H9 (cell line): ENCODE results near the gene MAN1A1. TPM values are rescaled to one million over a fixed set of nuclear protein-coding genes. Genes with fewer than 3 reads are reported as not detected.

Experiments
- DNase-seq: peaks from one replicate; pipeline ENCODE4 v3.0.0-alpha.2; 2017
- H2AFZ ChIP-seq: one replicate; pipeline ENCODE4 v1.6.1; 2013; ENCODE audit warnings: mild to moderate bottlenecking, low read length, control low read depth, moderate library complexity
- H2AK5ac ChIP-seq: 2 replicates; pipeline ENCODE4 v1.6.1; 2013; ENCODE audit warnings: low read length, control low read depth, mixed read lengths; ENCODE audit not compliant: insufficient read length
- H2BK120ac ChIP-seq: one replicate; pipeline ENCODE4 v1.6.1; 2013; ENCODE audit warnings: low read depth, mild to moderate bottlenecking, low read length, control low read depth, inconsistent platforms; ENCODE audit not compliant: poor library complexity, severe bottlenecking
- H2BK12ac ChIP-seq: 2 replicates; pipeline ENCODE4 v1.6.1; 2013; ENCODE audit warnings: low read length, control low read depth, mixed read lengths, low read depth; ENCODE audit not compliant: insufficient read length
- H2BK15ac ChIP-seq: 2 replicates; pipeline ENCODE4 v1.6.1; 2013; ENCODE audit warnings: low read depth, low read length, control low read depth
- H2BK20ac ChIP-seq: one replicate; pipeline ENCODE4 v1.6.1; 2013; ENCODE audit warnings: low read depth, mild to moderate bottlenecking, low read length, control low read depth, inconsistent platforms; ENCODE audit not compliant: poor library complexity, severe bottlenecking
- H2BK5ac ChIP-seq: 2 replicates; pipeline ENCODE4 v1.6.1; 2013; ENCODE audit warnings: low read length, control low read depth, mixed read lengths; ENCODE audit not compliant: insufficient read length
- H3K14ac ChIP-seq: 2 replicates; pipeline ENCODE4 v1.6.1; 2013; ENCODE audit warnings: low read length, control low read depth; ENCODE audit not compliant: insufficient read depth
- H3K18ac ChIP-seq: 2 replicates; pipeline ENCODE4 v1.6.1; 2013; ENCODE audit warnings: low read depth, mild to moderate bottlenecking, mixed read lengths, low read length, control low read depth; ENCODE audit not compliant: insufficient read length
- H3K23ac ChIP-seq: 2 replicates; pipeline ENCODE4 v1.6.1; 2013; ENCODE audit warnings: low read length, control low read depth, mixed read lengths, low read depth; ENCODE audit not compliant: insufficient read length
- H3K23me2 ChIP-seq: 2 replicates; pipeline ENCODE4 v1.6.1; 2013; ENCODE audit warnings: low read depth, mild to moderate bottlenecking, mixed read lengths, low read length, control low read depth; ENCODE audit not compliant: insufficient read length, poor library complexity, severe bottlenecking
- H3K27ac ChIP-seq: 2 replicates; pipeline ENCODE4 v1.5.1; 2013; ENCODE audit warnings: low read length, control low read depth, mixed read lengths, low read depth; ENCODE audit not compliant: insufficient read length
- H3K27me3 ChIP-seq: 2 replicates; pipeline ENCODE4 v1.6.1; 2013; ENCODE audit warnings: low read length, control low read depth, inconsistent platforms; ENCODE audit not compliant: insufficient read depth
- H3K4ac ChIP-seq: 2 replicates; pipeline ENCODE4 v1.6.1; 2013; ENCODE audit warnings: low read depth, mild to moderate bottlenecking, control low read depth, inconsistent platforms, low read length, moderate library complexity
- H3K4me1 ChIP-seq: 2 replicates; pipeline ENCODE4 v1.6.1; 2013; ENCODE audit warnings: low read length, control low read depth, inconsistent platforms; ENCODE audit not compliant: insufficient read depth
- H3K4me2 ChIP-seq: 2 replicates; pipeline ENCODE4 v1.6.1; 2013; ENCODE audit warnings: low read length, control low read depth, mixed read lengths; ENCODE audit not compliant: insufficient read length, insufficient read depth
- H3K56ac ChIP-seq: 2 replicates; pipeline ENCODE4 v1.6.1; 2013; ENCODE audit warnings: low read depth, mild to moderate bottlenecking, mixed read lengths, low read length, control low read depth; ENCODE audit not compliant: insufficient read length
- H3K79me1 ChIP-seq: 2 replicates; pipeline ENCODE4 v1.6.1; 2013; ENCODE audit warnings: low read depth, mild to moderate bottlenecking, moderate library complexity, low read length, control low read depth, inconsistent platforms; ENCODE audit not compliant: insufficient read depth, poor library complexity, severe bottlenecking
- H3K79me2 ChIP-seq: 2 replicates; pipeline ENCODE4 v1.6.1; 2013; ENCODE audit warnings: low read length, control low read depth, inconsistent platforms; ENCODE audit not compliant: insufficient read depth
- H3K9ac ChIP-seq: 2 replicates; pipeline ENCODE4 v1.6.1; 2013; ENCODE audit warnings: low read length, control low read depth, mixed read lengths; ENCODE audit not compliant: insufficient read length; ENCODE audit errors: extremely low read depth
- H3K9me3 ChIP-seq: one replicate; pipeline ENCODE4 v1.6.1; 2013; ENCODE audit warnings: low read depth, low read length, inconsistent platforms; ENCODE audit not compliant: control insufficient read depth
- H3T11ph ChIP-seq: one replicate; pipeline ENCODE4 v1.6.1; 2013; ENCODE audit warnings: mild to moderate bottlenecking, low read length, control low read depth, inconsistent platforms
- H4K20me1 ChIP-seq: one replicate; pipeline ENCODE4 v1.6.1; 2013; ENCODE audit not compliant: control insufficient read depth, insufficient read length, insufficient read depth
- H4K5ac ChIP-seq: 2 replicates; pipeline ENCODE4 v1.6.1; 2013; ENCODE audit warnings: low read depth, mild to moderate bottlenecking, mixed read lengths, low read length, control low read depth; ENCODE audit not compliant: insufficient read length
- H4K8ac ChIP-seq: replicated peaks from 2 replicates; pipeline ENCODE4 v1.6.1; 2013; ENCODE audit warnings: low read length, control low read depth, mixed read lengths, low read depth; ENCODE audit not compliant: insufficient read length
- H4K91ac ChIP-seq: 2 replicates; pipeline ENCODE4 v1.6.1; 2013; ENCODE audit warnings: low read depth, mild to moderate bottlenecking, moderate library complexity, mixed read lengths, low read length, control low read depth; ENCODE audit not compliant: insufficient read length
- H3K27ac Mint-ChIP-seq, 3 experiments: 2 replicates in 2 of 3; 3 replicates in 1 of 3; pipeline ENCODE4 v1.8.0; 2020 to 2021; ENCODE audit warnings: mixed read lengths in 3 of 3, mild to moderate bottlenecking in 1 of 3, moderate library complexity in 1 of 3
- H3K27me3 Mint-ChIP-seq: 2 replicates; pipeline ENCODE4 v1.8.0; 2021; ENCODE audit warnings: low read depth, mild to moderate bottlenecking, moderate library complexity, mixed read lengths
- H3K36me3 Mint-ChIP-seq, 3 experiments: 2 replicates in 2 of 3; 3 replicates in 1 of 3; pipeline ENCODE4 v1.8.0; 2020 to 2021; ENCODE audit warnings: low read depth in 3 of 3, mixed read lengths in 3 of 3; ENCODE audit not compliant: insufficient read depth in 1 of 3
- H3K4me1 Mint-ChIP-seq, 2 experiments: 2 replicates each; pipeline ENCODE4 v1.8.0; 2020; ENCODE audit warnings: mixed read lengths in 2 of 2
- H3K4me3 Mint-ChIP-seq, 2 experiments: 2 replicates in 1 of 2; 3 replicates in 1 of 2; pipeline ENCODE4 v1.8.0; 2020 to 2021; ENCODE audit warnings: mild to moderate bottlenecking in 2 of 2, mixed read lengths in 2 of 2, moderate library complexity in 1 of 2
- H3K9me3 Mint-ChIP-seq, 2 experiments: 2 replicates in 1 of 2; 3 replicates in 1 of 2; pipeline ENCODE4 v1.8.0; 2020; ENCODE audit warnings: mild to moderate bottlenecking in 2 of 2, mixed read lengths in 2 of 2, moderate library complexity in 1 of 2
- CTCF ChIP-seq: fragments of 200-600 bp; sonication (generic); conservative IDR thresholded peaks from 3 replicates; pipeline ENCODE4 v1.8.0; 2021; ENCODE audit warnings: antibody characterized with exemption, mild to moderate bottlenecking
- WGBS: extraction: QIAGEN DNeasy Blood & Tissue Kit; methylation state at CpG from one replicate; pipeline ENCODE4 v1.1.7; 2013; ENCODE audit warnings: missing lambda C conversion rate, low lambda C conversion rate, mixed read lengths; ENCODE audit not compliant: insufficient read length; ENCODE audit errors: extremely low coverage; 5-methylcytosine and 5-hydroxymethylcytosine counted together
- total RNA-seq: library from RNA; stranded (reverse); gene quantifications from 2 replicates; pipeline ENCODE4 v1.2.1, GENCODE V29; 2021

Gene MAN1A1
- total RNA-seq, 1 experiment from 2014 or later: 1.6 TPM

DNA sequence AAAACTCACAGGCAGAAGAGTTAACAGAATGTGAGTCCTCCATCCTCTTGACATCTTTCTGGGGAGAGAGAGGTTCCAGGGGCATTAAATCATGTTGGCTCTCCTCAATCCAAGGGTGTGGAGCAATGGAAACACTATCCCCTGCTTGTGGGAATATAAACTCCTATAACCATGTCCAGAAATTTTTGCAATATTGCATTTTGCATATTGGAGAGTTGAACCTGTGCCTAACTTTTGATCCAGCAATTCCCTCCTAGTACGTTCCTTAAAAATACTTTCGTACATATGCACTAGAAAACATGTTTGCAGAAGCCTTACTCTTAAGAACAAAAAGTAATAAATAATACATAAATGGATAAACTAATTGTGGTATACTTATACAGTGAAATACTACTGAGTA, 214.8 kb downstream of the MAN1A1 start:
- Mint-ChIP-seq H3K27ac (no peak overlapping the region), H3K4me1 (peaks cover 11 to 16% of the 10 kb centered on the region in 2 experiments; a peak in 3 of 4 replicates), H3K9me3 (no peaks in the 10 kb centered on the region), H3K36me3 (no peaks in the 10 kb centered on the region), H3K4me3 (no peak overlapping the region), H3K27me3 (no peaks in the 10 kb centered on the region; the same call in 1 of the 2 replicates)
- H3K79me1 ChIP-seq: no peaks in the 10 kb centered on the region
- H3K4me2 ChIP-seq: no peak overlapping the region
- H3K9me3 ChIP-seq: no peaks in the 10 kb centered on the region
- no peak overlapping the region for H3K9ac ChIP-seq
- no CpG with 5 or more reads among the region's 2 CpGs for WGBS
- no peaks in the 10 kb centered on the region for H3K27me3 ChIP-seq
- H4K5ac ChIP-seq: no peak overlapping the region
- no peaks in the 10 kb centered on the region for H3K23me2 ChIP-seq
- no peak overlapping the region for H4K8ac ChIP-seq
- no peak for DNase-seq
- no peak overlapping the region for H4K91ac ChIP-seq
- H2BK5ac ChIP-seq: no peak overlapping the region
- no peak overlapping the region for H3K4ac ChIP-seq
- H2BK20ac ChIP-seq: no peak overlapping the region
- no peaks in the 10 kb centered on the region for H3K4me1 ChIP-seq
- H2AK5ac ChIP-seq: no peak overlapping the region
- no peak overlapping the region for H3K23ac ChIP-seq
- no peak for TF ChIP-seq CTCF
- no peak overlapping the region for H3K18ac ChIP-seq
- H4K20me1 ChIP-seq: no peaks in the 10 kb centered on the region
- no peak overlapping the region for H3K27ac ChIP-seq
- H2BK12ac ChIP-seq: no peak overlapping the region
- H3K79me2 ChIP-seq: no peaks in the 10 kb centered on the region
- H3K14ac ChIP-seq: no peak overlapping the region
- H2BK120ac ChIP-seq: no peak overlapping the region
- no peak overlapping the region for H3K56ac ChIP-seq
- H2BK15ac ChIP-seq: no peak overlapping the region
- no peak overlapping the region for H3T11ph ChIP-seq
- H2AFZ ChIP-seq: no peak overlapping the region
